Measurements from ENCODE around the gene CENPT. TPM values are rescaled to one million over a fixed set of nuclear protein-coding genes. Genes with fewer than 3 reads are reported as not detected.
A peak's percentile ranks its signal among the peaks of the same experiment; 100 is the strongest.

The CENPT gene
- total and polyA plus RNA-seq, 11 donors = 14.4 to 31.2 (median 21.8) TPM

- no peaks in the 10 kb centered on the region for H3K9me3 ChIP-seq
- H3K27ac ChIP-seq = peak overlapping the region; percentile 95 to 100 (median 98)
- H3K4me3 ChIP-seq = peak overlapping the region; percentile 66 to 99 (median 76)
- peaks cover 0 to 4% (median 0%) of the 10 kb centered on the region in 9 donors for H3K36me3 ChIP-seq
- intact Hi-C loops (cut with DNase I) = no loop called here
- no peak for TF ChIP-seq POLR2A (IDR thresholded peaks at IDR 0.05)
- TF ChIP-seq, protein P1, sequence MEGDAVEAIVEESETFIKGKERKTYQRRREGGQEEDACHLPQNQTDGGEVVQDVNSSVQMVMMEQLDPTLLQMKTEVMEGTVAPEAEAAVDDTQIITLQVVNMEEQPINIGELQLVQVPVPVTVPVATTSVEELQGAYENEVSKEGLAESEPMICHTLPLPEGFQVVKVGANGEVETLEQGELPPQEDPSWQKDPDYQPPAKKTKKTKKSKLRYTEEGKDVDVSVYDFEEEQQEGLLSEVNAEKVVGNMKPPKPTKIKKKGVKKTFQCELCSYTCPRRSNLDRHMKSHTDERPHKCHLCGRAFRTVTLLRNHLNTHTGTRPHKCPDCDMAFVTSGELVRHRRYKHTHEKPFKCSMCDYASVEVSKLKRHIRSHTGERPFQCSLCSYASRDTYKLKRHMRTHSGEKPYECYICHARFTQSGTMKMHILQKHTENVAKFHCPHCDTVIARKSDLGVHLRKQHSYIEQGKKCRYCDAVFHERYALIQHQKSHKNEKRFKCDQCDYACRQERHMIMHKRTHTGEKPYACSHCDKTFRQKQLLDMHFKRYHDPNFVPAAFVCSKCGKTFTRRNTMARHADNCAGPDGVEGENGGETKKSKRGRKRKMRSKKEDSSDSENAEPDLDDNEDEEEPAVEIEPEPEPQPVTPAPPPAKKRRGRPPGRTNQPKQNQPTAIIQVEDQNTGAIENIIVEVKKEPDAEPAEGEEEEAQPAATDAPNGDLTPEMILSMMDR (IDR thresholded peaks at IDR 0.05) = peak in 6 of 12 donors; percentile 11 to 40 (median 29)
- ATAC-seq (peak in 2 of 4 donors; percentile 7 to 8), DNase-seq (peak; percentile 41 to 69 (median 59))
- peaks cover 21 to 52% (median 35%) of the 10 kb centered on the region in 12 donors for H3K4me1 ChIP-seq
- WGBS, 4 donors = 0 to 1% (median 0%) methylated on average over 1 to 67 of the region's 67 CpGs
- H3K27me3 ChIP-seq = no peaks in the 10 kb centered on the region
These were observed 4.8 kb downstream of the CENPT start for GRCh38 chr16:67842509-67843342.

DNA sequence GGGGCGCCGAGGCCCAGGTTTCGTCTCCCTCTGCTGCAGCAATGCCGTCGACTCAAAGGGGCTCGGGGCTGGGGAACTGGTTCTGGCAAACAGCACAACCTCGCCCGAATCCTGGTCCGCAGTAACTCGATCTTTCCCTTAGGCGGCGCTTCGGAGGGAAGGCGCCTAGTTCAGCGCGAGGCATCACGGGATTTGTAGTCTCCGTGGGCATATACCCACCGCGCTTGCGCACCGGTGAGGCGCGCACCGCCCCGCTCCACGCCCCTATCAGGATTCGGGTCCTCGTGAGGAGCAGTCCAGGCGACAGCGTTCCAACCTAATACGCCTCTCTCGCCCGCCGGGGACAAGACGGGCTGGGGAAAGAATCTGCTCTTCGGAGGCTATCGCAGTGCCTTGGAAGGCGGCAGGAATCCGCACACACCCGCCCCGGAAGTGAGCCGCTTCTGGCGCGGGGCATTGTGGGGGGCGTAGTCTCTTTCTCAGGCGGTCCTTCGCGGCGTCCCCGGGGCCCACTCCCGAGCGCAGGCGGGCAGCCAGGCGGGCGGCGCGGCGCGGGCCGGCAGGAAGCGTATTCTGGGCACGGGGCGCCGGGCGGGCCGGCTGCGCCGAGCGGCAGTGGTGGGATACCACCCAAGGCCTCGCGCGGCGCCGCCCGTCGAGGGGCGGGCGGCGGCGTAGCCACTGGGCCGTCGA lies 5.5 kb downstream of the CENPT start, which contains the start of gene THAP11:
TSS of gene THAP11 (plus strand) at position 505 of the 693 bp plus-strand sequence. CDS start 235 bp downstream, outside the sequence.
- Histone ChIP-seq H3K4me1 (peaks cover 20 to 46% (median 33%) of the 10 kb centered on the region in 12 donors), H3K9me3 (no peaks in the 10 kb centered on the region), H3K27ac (peak within 1 kb of the TSS; percentile 95 to 100 (median 98)), H3K36me3 (peaks cover 0 to 4% (median 0%) of the 10 kb centered on the region in 9 donors), H3K27me3 (no peaks in the 10 kb centered on the region), H3K4me3 (peak within 1 kb of the TSS; percentile 66 to 99 (median 76))
- intact Hi-C loops (cut with DNase I) = no loop called here
- DNase-seq (peak; percentile 93 to 96 (median 95)), ATAC-seq (peak; percentile 78 to 83 (median 82))
- WGBS, 4 donors = 0 to 1% (median 0%) methylated on average over 33 to 83 of the region's 83 CpGs
- peak in 1 of 2 donors; percentile 62 for TF ChIP-seq POLR2A (IDR thresholded peaks at IDR 0.05)
- TF ChIP-seq, protein P1 (IDR thresholded peaks at IDR 0.05) = peak; percentile 75 to 95 (median 84)

DNA sequence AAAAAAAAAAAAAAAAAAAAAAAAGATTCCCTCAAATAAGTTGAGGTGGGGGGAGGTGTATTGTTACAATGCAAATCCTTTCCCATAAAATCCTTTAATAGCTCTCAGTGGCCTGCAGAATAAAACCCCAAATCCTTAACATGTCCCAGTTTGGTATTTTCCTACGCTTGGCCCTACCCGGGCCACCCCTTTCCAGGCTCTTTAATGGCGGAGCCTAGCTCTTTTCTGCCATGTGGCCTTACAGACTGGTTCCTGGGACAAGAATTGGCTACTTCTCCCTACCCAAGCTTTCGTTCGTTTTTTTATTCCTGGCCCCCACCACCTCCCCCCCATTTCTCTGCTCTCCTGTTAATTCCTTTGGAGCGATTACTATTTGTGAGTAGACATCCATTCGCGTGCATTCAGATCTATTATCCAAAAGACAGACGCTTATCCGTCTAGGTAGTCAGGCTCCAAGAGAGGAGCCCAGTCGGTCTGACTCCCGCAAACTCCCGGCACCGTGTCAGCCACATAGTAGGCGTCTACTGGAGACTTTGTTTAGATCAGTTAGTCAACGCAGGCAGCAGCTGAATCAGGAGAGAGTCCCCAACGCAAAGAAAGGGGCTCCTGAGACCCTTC lies 6.2 kb downstream of the CENPT start:
- no peak for DNase-seq
- H3K4me3 ChIP-seq = peak overlapping the region in 10 of 12 donors; percentile 68 to 99 (median 76)
- intact Hi-C loops (cut with DNase I) = no loop called here
- TF ChIP-seq, protein P1 (IDR thresholded peaks at IDR 0.05) = no peak
- TF ChIP-seq POLR2A (IDR thresholded peaks at IDR 0.05) = no peak
- H3K9me3 ChIP-seq = no peaks in the 10 kb centered on the region
- ATAC-seq = peak in 2 of 4 donors; percentile 0 to 1
- no peaks in the 10 kb centered on the region for H3K27me3 ChIP-seq
- peaks cover 20 to 46% (median 33%) of the 10 kb centered on the region in 12 donors for H3K4me1 ChIP-seq
- WGBS, 4 donors = 39 to 51% (median 41%) methylated on average over 17 of the region's 17 CpGs
- peaks cover 0 to 4% (median 0%) of the 10 kb centered on the region in 9 donors for H3K36me3 ChIP-seq
- peak overlapping the region; percentile 95 to 100 (median 98) for H3K27ac ChIP-seq
